IMR-90 (cell line): Measurements from ENCODE around the gene DUSP3.

Experiments
- BHLHE40 ChIP-seq: fragments of 150-350 bp; IDR thresholded peaks from 2 replicates; pipeline ENCODE4 v1.6.1; 2016; ENCODE audit warnings: mild to moderate bottlenecking, low read depth, low read length
- CHD1 ChIP-seq: IDR thresholded peaks from 2 replicates; pipeline ENCODE4 v1.6.1; 2012; ENCODE audit warnings: low read depth, low read length, improper control_type of control experiment
- FOS ChIP-seq: fragments of 150-350 bp; IDR thresholded peaks from 2 replicates; pipeline ENCODE4 v1.6.1; 2016; ENCODE audit warnings: low read depth, low read length
- MAFK ChIP-seq: IDR thresholded peaks from 2 replicates; pipeline ENCODE4 v1.6.1; 2012; ENCODE audit warnings: low read depth, low read length, improper control_type of control experiment
- POLR2A ChIP-seq: IDR thresholded peaks from 2 replicates; pipeline ENCODE4 v1.6.1; 2012; ENCODE audit warnings: mild to moderate bottlenecking, low read depth, low read length
- RAD21 ChIP-seq: IDR thresholded peaks from 2 replicates; pipeline ENCODE4 v1.6.1; 2012; ENCODE audit warnings: low read length, improper control_type of control experiment
- SMC3 ChIP-seq: fragments of 150-350 bp; IDR thresholded peaks from 2 replicates; pipeline ENCODE4 v1.6.1; 2016; ENCODE audit warnings: low read depth, mild to moderate bottlenecking, antibody characterized with exemption, low read length, moderate library complexity
- TF ChIP-seq, protein P1 (sequence below): conservative IDR thresholded peaks from 2 replicates; pipeline ENCODE4 v1.5.1; 2012; ENCODE audit warnings: mild to moderate bottlenecking, low read depth, low read length, improper control_type of control experiment

DNA sequence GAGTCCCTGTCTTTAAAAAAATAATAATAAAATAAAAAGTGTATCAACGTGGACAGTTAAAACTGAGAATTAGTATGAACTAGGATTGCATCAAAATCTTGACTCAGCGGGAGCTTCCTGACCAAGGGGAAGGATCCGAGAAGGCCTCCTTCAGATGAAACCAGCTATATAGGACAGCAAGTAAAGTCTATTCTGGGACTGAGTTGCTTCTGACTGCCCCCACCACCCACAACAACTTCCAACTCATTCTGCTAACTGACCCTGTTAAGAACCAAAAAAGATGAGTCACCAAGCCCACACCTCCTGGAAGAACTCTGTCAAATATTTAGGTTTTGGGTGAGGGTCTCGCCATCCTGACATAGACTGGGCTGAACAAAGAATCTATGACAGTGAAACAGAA lies 29.3 kb upstream of the DUSP3 start:
- TF ChIP-seq, protein P1, sequence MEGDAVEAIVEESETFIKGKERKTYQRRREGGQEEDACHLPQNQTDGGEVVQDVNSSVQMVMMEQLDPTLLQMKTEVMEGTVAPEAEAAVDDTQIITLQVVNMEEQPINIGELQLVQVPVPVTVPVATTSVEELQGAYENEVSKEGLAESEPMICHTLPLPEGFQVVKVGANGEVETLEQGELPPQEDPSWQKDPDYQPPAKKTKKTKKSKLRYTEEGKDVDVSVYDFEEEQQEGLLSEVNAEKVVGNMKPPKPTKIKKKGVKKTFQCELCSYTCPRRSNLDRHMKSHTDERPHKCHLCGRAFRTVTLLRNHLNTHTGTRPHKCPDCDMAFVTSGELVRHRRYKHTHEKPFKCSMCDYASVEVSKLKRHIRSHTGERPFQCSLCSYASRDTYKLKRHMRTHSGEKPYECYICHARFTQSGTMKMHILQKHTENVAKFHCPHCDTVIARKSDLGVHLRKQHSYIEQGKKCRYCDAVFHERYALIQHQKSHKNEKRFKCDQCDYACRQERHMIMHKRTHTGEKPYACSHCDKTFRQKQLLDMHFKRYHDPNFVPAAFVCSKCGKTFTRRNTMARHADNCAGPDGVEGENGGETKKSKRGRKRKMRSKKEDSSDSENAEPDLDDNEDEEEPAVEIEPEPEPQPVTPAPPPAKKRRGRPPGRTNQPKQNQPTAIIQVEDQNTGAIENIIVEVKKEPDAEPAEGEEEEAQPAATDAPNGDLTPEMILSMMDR, result no peak
- TF ChIP-seq POLR2A, result no peak
- no peak for TF ChIP-seq SMC3
- TF ChIP-seq RAD21, result no peak
- no peak for TF ChIP-seq CHD1
- TF ChIP-seq FOS, result no peak
- TF ChIP-seq BHLHE40, result no peak
- no peak for TF ChIP-seq MAFK
